H9 (cell line): ENCODE results near the gene CUEDC2. TPM values are rescaled to one million over a fixed set of nuclear protein-coding genes. Genes with fewer than 3 reads are reported as not detected.
A peak's percentile ranks its signal among the peaks of the same experiment; 100 is the strongest.

Experiments used
- DNase-seq: peaks from one replicate; pipeline ENCODE4 v3.0.0-alpha.2; 2017
- H2AFZ ChIP-seq: one replicate; pipeline ENCODE4 v1.6.1; 2013; ENCODE audit warnings: mild to moderate bottlenecking, low read length, control low read depth, moderate library complexity
- H2AK5ac ChIP-seq: 2 replicates; pipeline ENCODE4 v1.6.1; 2013; ENCODE audit warnings: low read length, control low read depth, mixed read lengths; ENCODE audit not compliant: insufficient read length
- H2BK120ac ChIP-seq: one replicate; pipeline ENCODE4 v1.6.1; 2013; ENCODE audit warnings: low read depth, mild to moderate bottlenecking, low read length, control low read depth, inconsistent platforms; ENCODE audit not compliant: poor library complexity, severe bottlenecking
- H2BK12ac ChIP-seq: 2 replicates; pipeline ENCODE4 v1.6.1; 2013; ENCODE audit warnings: low read length, control low read depth, mixed read lengths, low read depth; ENCODE audit not compliant: insufficient read length
- H2BK15ac ChIP-seq: 2 replicates; pipeline ENCODE4 v1.6.1; 2013; ENCODE audit warnings: low read depth, low read length, control low read depth
- H2BK20ac ChIP-seq: one replicate; pipeline ENCODE4 v1.6.1; 2013; ENCODE audit warnings: low read depth, mild to moderate bottlenecking, low read length, control low read depth, inconsistent platforms; ENCODE audit not compliant: poor library complexity, severe bottlenecking
- H2BK5ac ChIP-seq: 2 replicates; pipeline ENCODE4 v1.6.1; 2013; ENCODE audit warnings: low read length, control low read depth, mixed read lengths; ENCODE audit not compliant: insufficient read length
- H3K14ac ChIP-seq: 2 replicates; pipeline ENCODE4 v1.6.1; 2013; ENCODE audit warnings: low read length, control low read depth; ENCODE audit not compliant: insufficient read depth
- H3K18ac ChIP-seq: 2 replicates; pipeline ENCODE4 v1.6.1; 2013; ENCODE audit warnings: low read depth, mild to moderate bottlenecking, mixed read lengths, low read length, control low read depth; ENCODE audit not compliant: insufficient read length
- H3K23ac ChIP-seq: 2 replicates; pipeline ENCODE4 v1.6.1; 2013; ENCODE audit warnings: low read length, control low read depth, mixed read lengths, low read depth; ENCODE audit not compliant: insufficient read length
- H3K23me2 ChIP-seq: 2 replicates; pipeline ENCODE4 v1.6.1; 2013; ENCODE audit warnings: low read depth, mild to moderate bottlenecking, mixed read lengths, low read length, control low read depth; ENCODE audit not compliant: insufficient read length, poor library complexity, severe bottlenecking
- H3K27ac ChIP-seq: 2 replicates; pipeline ENCODE4 v1.5.1; 2013; ENCODE audit warnings: low read length, control low read depth, mixed read lengths, low read depth; ENCODE audit not compliant: insufficient read length
- H3K27me3 ChIP-seq: 2 replicates; pipeline ENCODE4 v1.6.1; 2013; ENCODE audit warnings: low read length, control low read depth, inconsistent platforms; ENCODE audit not compliant: insufficient read depth
- H3K4ac ChIP-seq: 2 replicates; pipeline ENCODE4 v1.6.1; 2013; ENCODE audit warnings: low read depth, mild to moderate bottlenecking, control low read depth, inconsistent platforms, low read length, moderate library complexity
- H3K4me1 ChIP-seq: 2 replicates; pipeline ENCODE4 v1.6.1; 2013; ENCODE audit warnings: low read length, control low read depth, inconsistent platforms; ENCODE audit not compliant: insufficient read depth
- H3K4me2 ChIP-seq: 2 replicates; pipeline ENCODE4 v1.6.1; 2013; ENCODE audit warnings: low read length, control low read depth, mixed read lengths; ENCODE audit not compliant: insufficient read length, insufficient read depth
- H3K56ac ChIP-seq: 2 replicates; pipeline ENCODE4 v1.6.1; 2013; ENCODE audit warnings: low read depth, mild to moderate bottlenecking, mixed read lengths, low read length, control low read depth; ENCODE audit not compliant: insufficient read length
- H3K79me1 ChIP-seq: 2 replicates; pipeline ENCODE4 v1.6.1; 2013; ENCODE audit warnings: low read depth, mild to moderate bottlenecking, moderate library complexity, low read length, control low read depth, inconsistent platforms; ENCODE audit not compliant: insufficient read depth, poor library complexity, severe bottlenecking
- H3K79me2 ChIP-seq: 2 replicates; pipeline ENCODE4 v1.6.1; 2013; ENCODE audit warnings: low read length, control low read depth, inconsistent platforms; ENCODE audit not compliant: insufficient read depth
- H3K9ac ChIP-seq: 2 replicates; pipeline ENCODE4 v1.6.1; 2013; ENCODE audit warnings: low read length, control low read depth, mixed read lengths; ENCODE audit not compliant: insufficient read length; ENCODE audit errors: extremely low read depth
- H3K9me3 ChIP-seq: one replicate; pipeline ENCODE4 v1.6.1; 2013; ENCODE audit warnings: low read depth, low read length, inconsistent platforms; ENCODE audit not compliant: control insufficient read depth
- H3T11ph ChIP-seq: one replicate; pipeline ENCODE4 v1.6.1; 2013; ENCODE audit warnings: mild to moderate bottlenecking, low read length, control low read depth, inconsistent platforms
- H4K20me1 ChIP-seq: one replicate; pipeline ENCODE4 v1.6.1; 2013; ENCODE audit not compliant: control insufficient read depth, insufficient read length, insufficient read depth
- H4K5ac ChIP-seq: 2 replicates; pipeline ENCODE4 v1.6.1; 2013; ENCODE audit warnings: low read depth, mild to moderate bottlenecking, mixed read lengths, low read length, control low read depth; ENCODE audit not compliant: insufficient read length
- H4K8ac ChIP-seq: replicated peaks from 2 replicates; pipeline ENCODE4 v1.6.1; 2013; ENCODE audit warnings: low read length, control low read depth, mixed read lengths, low read depth; ENCODE audit not compliant: insufficient read length
- H4K91ac ChIP-seq: 2 replicates; pipeline ENCODE4 v1.6.1; 2013; ENCODE audit warnings: low read depth, mild to moderate bottlenecking, moderate library complexity, mixed read lengths, low read length, control low read depth; ENCODE audit not compliant: insufficient read length
- H3K27ac Mint-ChIP-seq, 3 experiments: 2 replicates in 2 of 3; 3 replicates in 1 of 3; pipeline ENCODE4 v1.8.0; 2020 to 2021; ENCODE audit warnings: mixed read lengths in 3 of 3, mild to moderate bottlenecking in 1 of 3, moderate library complexity in 1 of 3
- H3K27me3 Mint-ChIP-seq: 2 replicates; pipeline ENCODE4 v1.8.0; 2021; ENCODE audit warnings: low read depth, mild to moderate bottlenecking, moderate library complexity, mixed read lengths
- H3K36me3 Mint-ChIP-seq, 3 experiments: 2 replicates in 2 of 3; 3 replicates in 1 of 3; pipeline ENCODE4 v1.8.0; 2020 to 2021; ENCODE audit warnings: low read depth in 3 of 3, mixed read lengths in 3 of 3; ENCODE audit not compliant: insufficient read depth in 1 of 3
- H3K4me1 Mint-ChIP-seq, 2 experiments: 2 replicates each; pipeline ENCODE4 v1.8.0; 2020; ENCODE audit warnings: mixed read lengths in 2 of 2
- H3K4me3 Mint-ChIP-seq, 2 experiments: 2 replicates in 1 of 2; 3 replicates in 1 of 2; pipeline ENCODE4 v1.8.0; 2020 to 2021; ENCODE audit warnings: mild to moderate bottlenecking in 2 of 2, mixed read lengths in 2 of 2, moderate library complexity in 1 of 2
- H3K9me3 Mint-ChIP-seq, 2 experiments: 2 replicates in 1 of 2; 3 replicates in 1 of 2; pipeline ENCODE4 v1.8.0; 2020; ENCODE audit warnings: mild to moderate bottlenecking in 2 of 2, mixed read lengths in 2 of 2, moderate library complexity in 1 of 2
- WGBS: extraction: QIAGEN DNeasy Blood & Tissue Kit; methylation state at CpG from one replicate; pipeline ENCODE4 v1.1.7; 2013; ENCODE audit warnings: missing lambda C conversion rate, low lambda C conversion rate, mixed read lengths; ENCODE audit not compliant: insufficient read length; ENCODE audit errors: extremely low coverage; 5-methylcytosine and 5-hydroxymethylcytosine counted together
- total RNA-seq: library from RNA; stranded (reverse); gene quantifications from 2 replicates; pipeline ENCODE4 v1.2.1, GENCODE V29; 2021
- TF ChIP-seq, protein P1 (sequence below): fragments of 200-600 bp; sonication (generic); conservative IDR thresholded peaks from 3 replicates; pipeline ENCODE4 v1.8.0; 2021; ENCODE audit warnings: antibody characterized with exemption, mild to moderate bottlenecking

CUEDC2 gene
- total RNA-seq, 1 experiment from 2014 or later, result 41.2 TPM

DNA sequence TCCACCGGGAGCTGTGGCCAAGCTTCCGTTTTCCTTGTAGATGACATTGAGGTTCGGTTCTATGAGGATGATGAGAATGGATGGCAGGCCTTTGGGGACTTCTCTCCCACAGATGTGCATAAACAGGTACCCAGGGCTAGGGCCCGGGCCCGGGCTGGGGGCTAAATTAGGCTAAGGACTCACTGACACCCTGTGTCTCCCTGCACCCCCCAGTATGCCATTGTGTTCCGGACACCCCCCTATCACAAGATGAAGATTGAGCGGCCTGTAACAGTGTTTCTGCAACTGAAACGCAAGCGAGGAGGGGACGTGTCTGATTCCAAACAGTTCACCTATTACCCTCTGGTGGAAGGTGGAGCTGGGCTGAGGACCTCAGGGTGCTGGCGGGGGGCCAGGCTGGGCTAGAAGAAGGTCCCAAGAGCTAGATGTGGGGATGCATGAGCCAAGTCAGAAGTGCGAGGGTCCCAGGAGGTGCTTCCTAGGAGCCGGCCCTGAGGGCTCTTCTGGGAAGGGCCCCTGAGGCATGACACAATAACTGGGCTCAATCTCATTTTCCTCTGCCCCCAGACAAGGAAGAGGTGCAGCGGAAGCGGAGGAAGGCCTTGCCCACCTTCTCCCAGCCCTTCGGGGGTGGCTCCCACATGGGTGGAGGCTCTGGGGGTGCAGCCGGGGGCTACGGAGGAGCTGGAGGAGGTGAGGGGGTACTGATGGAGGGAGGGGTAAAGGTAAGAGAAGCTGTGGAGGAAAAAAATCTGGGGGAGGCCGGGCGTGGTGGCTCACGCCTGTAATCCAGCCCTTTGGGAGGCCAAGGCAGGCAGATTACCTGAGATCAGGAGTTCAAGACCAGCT, 34.0 kb downstream of the CUEDC2 start:
- Histone ChIP-seq H2AFZ (no peak overlapping the region), H3K4me2 (no peak overlapping the region), H4K8ac (no peak overlapping the region), H2BK12ac (no peak overlapping the region), H3K23me2 (peaks cover 17% of the 10 kb centered on the region), H3K23ac (no peak overlapping the region), H3K4ac (no peak overlapping the region), H4K20me1 (peaks cover 4% of the 10 kb centered on the region), H2AK5ac (no peak overlapping the region), H3K27me3 (peaks cover 3% of the 10 kb centered on the region; the same call in 1 of the 2 replicates), H3T11ph (no peak overlapping the region), H3K18ac (no peak overlapping the region), H2BK20ac (no peak overlapping the region), H3K9me3 (no peaks in the 10 kb centered on the region), H4K5ac (no peak overlapping the region), H2BK120ac (no peak overlapping the region), H3K79me1 (no peaks in the 10 kb centered on the region), H4K91ac (no peak overlapping the region), H3K27ac (no peak overlapping the region), H3K14ac (no peak overlapping the region), H3K4me1 (no peaks in the 10 kb centered on the region), H3K56ac (no peak overlapping the region), H2BK5ac (no peak overlapping the region), H3K79me2 (no peaks in the 10 kb centered on the region), H3K9ac (no peak overlapping the region), H2BK15ac (no peak overlapping the region)
- Mint-ChIP-seq H3K4me3 (peak overlapping the region; percentile 47 to 75), H3K36me3 (peaks cover 1 to 31% (median 21%) of the 10 kb centered on the region in 3 experiments; a peak in 5 of 7 replicates), H3K27ac (no peak overlapping the region), H3K9me3 (no peaks in the 10 kb centered on the region), H3K27me3 (peaks cover 49% of the 10 kb centered on the region), H3K4me1 (peaks cover 17 to 31% of the 10 kb centered on the region in 2 experiments)
- TF ChIP-seq, protein P1, sequence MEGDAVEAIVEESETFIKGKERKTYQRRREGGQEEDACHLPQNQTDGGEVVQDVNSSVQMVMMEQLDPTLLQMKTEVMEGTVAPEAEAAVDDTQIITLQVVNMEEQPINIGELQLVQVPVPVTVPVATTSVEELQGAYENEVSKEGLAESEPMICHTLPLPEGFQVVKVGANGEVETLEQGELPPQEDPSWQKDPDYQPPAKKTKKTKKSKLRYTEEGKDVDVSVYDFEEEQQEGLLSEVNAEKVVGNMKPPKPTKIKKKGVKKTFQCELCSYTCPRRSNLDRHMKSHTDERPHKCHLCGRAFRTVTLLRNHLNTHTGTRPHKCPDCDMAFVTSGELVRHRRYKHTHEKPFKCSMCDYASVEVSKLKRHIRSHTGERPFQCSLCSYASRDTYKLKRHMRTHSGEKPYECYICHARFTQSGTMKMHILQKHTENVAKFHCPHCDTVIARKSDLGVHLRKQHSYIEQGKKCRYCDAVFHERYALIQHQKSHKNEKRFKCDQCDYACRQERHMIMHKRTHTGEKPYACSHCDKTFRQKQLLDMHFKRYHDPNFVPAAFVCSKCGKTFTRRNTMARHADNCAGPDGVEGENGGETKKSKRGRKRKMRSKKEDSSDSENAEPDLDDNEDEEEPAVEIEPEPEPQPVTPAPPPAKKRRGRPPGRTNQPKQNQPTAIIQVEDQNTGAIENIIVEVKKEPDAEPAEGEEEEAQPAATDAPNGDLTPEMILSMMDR, result no peak
- DNase-seq, result no peak
- WGBS, result no CpG with 5 or more reads among the region's 21 CpGs
